Measurements from ENCODE around the gene APBB2. TPM values are rescaled to one million over a fixed set of nuclear protein-coding genes. Genes with fewer than 3 reads are reported as not detected.
"Not testable (repeated sequence)": the region's sequence is repeated elsewhere in the genome, so short reads cannot be mapped to it uniquely, and the experiment has no call there.

Gene APBB2
- total RNA-seq, 1 experiment from 2014 or later, result 49.0 TPM

- TF ChIP-seq ZNF232 (CRISPR knock-in tag; IDR thresholded peaks at IDR 0.05) (no peak), OVOL2 (CRISPR knock-in tag; IDR thresholded peaks at IDR 0.05; ENCODE audit: borderline replicate concordance) (no peak), ZMAT4 (CRISPR knock-in tag; IDR thresholded peaks at IDR 0.05) (no peak), FOXK1 (CRISPR knock-in tag; IDR thresholded peaks at IDR 0.05) (no peak), JAZF1 (CRISPR knock-in tag; IDR thresholded peaks at IDR 0.05) (no peak), CREM (CRISPR knock-in tag; IDR thresholded peaks at IDR 0.05) (no peak), JUN (CRISPR knock-in tag; IDR thresholded peaks at IDR 0.05) (no peak)
- TF ChIP-seq, protein P1, sequence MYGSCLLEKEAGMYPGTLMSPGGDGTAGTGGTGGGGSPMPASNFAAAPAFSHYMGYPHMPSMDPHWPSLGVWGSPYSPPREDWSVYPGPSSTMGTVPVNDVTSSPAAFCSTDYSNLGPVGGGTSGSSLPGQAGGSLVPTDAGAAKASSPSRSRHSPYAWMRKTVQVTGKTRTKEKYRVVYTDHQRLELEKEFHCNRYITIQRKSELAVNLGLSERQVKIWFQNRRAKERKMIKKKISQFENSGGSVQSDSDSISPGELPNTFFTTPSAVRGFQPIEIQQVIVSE (CRISPR knock-in tag; IDR thresholded peaks at IDR 0.05; ENCODE audit: borderline replicate concordance), result no peak
- TF ChIP-seq, protein P2, sequence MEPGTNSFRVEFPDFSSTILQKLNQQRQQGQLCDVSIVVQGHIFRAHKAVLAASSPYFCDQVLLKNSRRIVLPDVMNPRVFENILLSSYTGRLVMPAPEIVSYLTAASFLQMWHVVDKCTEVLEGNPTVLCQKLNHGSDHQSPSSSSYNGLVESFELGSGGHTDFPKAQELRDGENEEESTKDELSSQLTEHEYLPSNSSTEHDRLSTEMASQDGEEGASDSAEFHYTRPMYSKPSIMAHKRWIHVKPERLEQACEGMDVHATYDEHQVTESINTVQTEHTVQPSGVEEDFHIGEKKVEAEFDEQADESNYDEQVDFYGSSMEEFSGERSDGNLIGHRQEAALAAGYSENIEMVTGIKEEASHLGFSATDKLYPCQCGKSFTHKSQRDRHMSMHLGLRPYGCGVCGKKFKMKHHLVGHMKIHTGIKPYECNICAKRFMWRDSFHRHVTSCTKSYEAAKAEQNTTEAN (CRISPR knock-in tag; IDR thresholded peaks at IDR 0.05), result no peak
- TF ChIP-seq, protein P3, sequence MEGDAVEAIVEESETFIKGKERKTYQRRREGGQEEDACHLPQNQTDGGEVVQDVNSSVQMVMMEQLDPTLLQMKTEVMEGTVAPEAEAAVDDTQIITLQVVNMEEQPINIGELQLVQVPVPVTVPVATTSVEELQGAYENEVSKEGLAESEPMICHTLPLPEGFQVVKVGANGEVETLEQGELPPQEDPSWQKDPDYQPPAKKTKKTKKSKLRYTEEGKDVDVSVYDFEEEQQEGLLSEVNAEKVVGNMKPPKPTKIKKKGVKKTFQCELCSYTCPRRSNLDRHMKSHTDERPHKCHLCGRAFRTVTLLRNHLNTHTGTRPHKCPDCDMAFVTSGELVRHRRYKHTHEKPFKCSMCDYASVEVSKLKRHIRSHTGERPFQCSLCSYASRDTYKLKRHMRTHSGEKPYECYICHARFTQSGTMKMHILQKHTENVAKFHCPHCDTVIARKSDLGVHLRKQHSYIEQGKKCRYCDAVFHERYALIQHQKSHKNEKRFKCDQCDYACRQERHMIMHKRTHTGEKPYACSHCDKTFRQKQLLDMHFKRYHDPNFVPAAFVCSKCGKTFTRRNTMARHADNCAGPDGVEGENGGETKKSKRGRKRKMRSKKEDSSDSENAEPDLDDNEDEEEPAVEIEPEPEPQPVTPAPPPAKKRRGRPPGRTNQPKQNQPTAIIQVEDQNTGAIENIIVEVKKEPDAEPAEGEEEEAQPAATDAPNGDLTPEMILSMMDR (IDR thresholded peaks at IDR 0.05), result no peak
Measured at GRCh38 chr4:40998675-40999358, 215.5 kb downstream of the APBB2 start (continued).

DNA sequence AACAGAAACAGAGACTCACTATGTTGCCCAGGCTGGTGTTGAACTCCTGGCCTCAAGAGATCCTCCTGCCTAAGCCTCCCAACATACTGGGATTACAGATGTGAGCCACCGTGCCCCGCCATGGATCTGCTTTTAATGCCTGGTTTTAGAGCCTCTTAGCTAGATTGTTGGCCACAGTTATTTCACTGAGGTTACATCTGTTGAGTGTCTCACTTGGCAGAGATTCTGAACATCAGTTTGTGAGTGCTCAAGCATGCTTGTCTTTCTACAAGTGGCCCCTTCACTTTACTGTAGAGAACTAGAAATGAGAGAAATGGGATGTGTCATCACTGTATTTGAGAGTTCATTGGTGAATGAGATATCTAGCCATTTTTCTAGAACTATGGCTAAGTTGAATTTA is 218.5 kb downstream of the APBB2 start:
- ChIA-PET POLR2A (no interaction called here), CTCF (interaction anchor here (1.0 kb wide), 1 partner anchor 71 kb away, joined by 3 read pairs; no protein-coding TSS in a partner anchor)
- H3K27me3 Mint-ChIP-seq (ENCODE audit: low read depth), result no peaks in the 10 kb centered on the region
- H3K4me1 Mint-ChIP-seq, result peaks cover 19% of the 10 kb centered on the region
- H3K4me3 Mint-ChIP-seq, result no peak overlapping the region
- H3K9me3 Mint-ChIP-seq, result 0 out of 2 replicates have a peak, but pooled peaks cover 5% of the 10 kb centered on the region
- DNase-seq (ENCODE audit: low spot score) (no peak), ATAC-seq (no peak)
- H3K36me3 Mint-ChIP-seq, result no peaks in the 10 kb centered on the region
- TF ChIP-seq RELA (CRISPR knock-in tag; IDR thresholded peaks at IDR 0.05; ENCODE audit: borderline replicate concordance), result no peak
- no peak for TF ChIP-seq AR (CRISPR knock-in tag; IDR thresholded peaks at IDR 0.05)
- TF ChIP-seq GABPB1 (CRISPR knock-in tag; IDR thresholded peaks at IDR 0.05), result no peak
- no peak for TF ChIP-seq E2F4 (CRISPR knock-in tag; IDR thresholded peaks at IDR 0.05; ENCODE audit: borderline replicate concordance, low read depth)
- TF ChIP-seq SOX15 (CRISPR knock-in tag; IDR thresholded peaks at IDR 0.05), result no peak
- H3K27ac Mint-ChIP-seq, result no peak overlapping the region

GRCh38 chr4:40994321-40994720 is 220.0 kb downstream of the APBB2 start:
- H3K4me3 Mint-ChIP-seq; ATAC-seq; H3K36me3 Mint-ChIP-seq; H3K27ac Mint-ChIP-seq; H3K27me3 Mint-ChIP-seq (ENCODE audit: low read depth); POLR2A ChIA-PET; CTCF ChIA-PET; H3K9me3 Mint-ChIP-seq; DNase-seq (ENCODE audit: low spot score): not testable (repeated sequence)
- peaks cover 18% of the 10 kb centered on the region for H3K4me1 Mint-ChIP-seq

GRCh38 chr4:40993296-40993693 is 221.0 kb downstream of the APBB2 start:
- peaks cover 11% of the 10 kb centered on the region for H3K4me1 Mint-ChIP-seq
- DNase-seq (ENCODE audit: low spot score); H3K4me3 Mint-ChIP-seq; POLR2A ChIA-PET; ATAC-seq; H3K36me3 Mint-ChIP-seq; H3K27me3 Mint-ChIP-seq (ENCODE audit: low read depth); CTCF ChIA-PET; H3K9me3 Mint-ChIP-seq; H3K27ac Mint-ChIP-seq: not testable (repeated sequence)
